ENCODE data around the gene CPNE4.

CPNE4 gene

GRCh38 chr3:131608741-131609140 is 426.1 kb downstream of the CPNE4 start:
- no peak for TF ChIP-seq CTCF (IDR thresholded peaks at IDR 0.05; ENCODE audit: low read depth, low read length)
- no peak overlapping the region for H3K4me3 ChIP-seq (ENCODE audit: low read depth, low read length)
- peak; percentile 23 for DNase-seq (ENCODE audit: low read depth, low spot score)
- in situ Hi-C loops (cut with HindIII; ENCODE audit: low sequenced_read_pairs): no loop called here

- no peak for TF ChIP-seq CTCF (IDR thresholded peaks at IDR 0.05; ENCODE audit: low read depth, low read length)
Measured at GRCh38 chr3:131608296-131608695, 426.5 kb downstream of the CPNE4 start.

GRCh38 chr3:131605916-131606315 is 428.9 kb downstream of the CPNE4 start:
- no peak for DNase-seq (ENCODE audit: low read depth, low spot score)
- H3K4me3 ChIP-seq (ENCODE audit: low read depth, low read length): no peak overlapping the region
- TF ChIP-seq CTCF (IDR thresholded peaks at IDR 0.05; ENCODE audit: low read depth, low read length): no peak
- in situ Hi-C loops (cut with HindIII; ENCODE audit: low sequenced_read_pairs): no loop called here

More at GRCh38 chr3:131608296-131608695, 426.5 kb downstream of the CPNE4 start:
- DNase-seq (ENCODE audit: low read depth, low spot score): no peak
- in situ Hi-C loops (cut with HindIII; ENCODE audit: low sequenced_read_pairs): no loop called here
- H3K4me3 ChIP-seq (ENCODE audit: low read depth, low read length): no peak overlapping the region

GRCh38 chr3:131602011-131602779 is 432.6 kb downstream of the CPNE4 start:
- DNase-seq (ENCODE audit: low read depth, low spot score): no peak
- in situ Hi-C loops (cut with HindIII; ENCODE audit: low sequenced_read_pairs): no loop called here

GRCh38 chr3:131597816-131598215 is 437.0 kb downstream of the CPNE4 start:
- TF ChIP-seq CTCF (IDR thresholded peaks at IDR 0.05; ENCODE audit: low read depth, low read length): no peak
- in situ Hi-C loops (cut with HindIII; ENCODE audit: low sequenced_read_pairs): no loop called here
- H3K4me3 ChIP-seq (ENCODE audit: low read depth, low read length): no peak overlapping the region
- no peak for DNase-seq (ENCODE audit: low read depth, low spot score)

More at GRCh38 chr3:131602011-131602779, 432.6 kb downstream of the CPNE4 start:
- H3K4me3 ChIP-seq (ENCODE audit: low read depth, low read length): no peak overlapping the region
- TF ChIP-seq CTCF (IDR thresholded peaks at IDR 0.05; ENCODE audit: low read depth, low read length): no peak

GRCh38 chr3:131596884-131597283 is 437.9 kb downstream of the CPNE4 start:
- no peak for DNase-seq (ENCODE audit: low read depth, low spot score)
- TF ChIP-seq CTCF (IDR thresholded peaks at IDR 0.05; ENCODE audit: low read depth, low read length): no peak
- in situ Hi-C loops (cut with HindIII; ENCODE audit: low sequenced_read_pairs): no loop called here

More at GRCh38 chr3:131596884-131597283, 437.9 kb downstream of the CPNE4 start:
- H3K4me3 ChIP-seq (ENCODE audit: low read depth, low read length): no peak overlapping the region

Measured in astrocyte of the spinal cord (primary cell).